MM.1S (cell line): Measurements from ENCODE around the gene PCCA.

Source experiments
- EZH2 ChIP-seq: fragments of 300-600 bp; sonication (generic); optimal IDR thresholded peaks from 2 replicates; pipeline ENCODE3; 2017; ENCODE audit warnings: low read depth, mild to moderate bottlenecking, antibody characterized with exemption, low read length, mixed read lengths
- EZH2phosphoT487 ChIP-seq: fragments of 300-600 bp; sonication (generic); IDR thresholded peaks from 2 replicates; pipeline ENCODE4 v1.6.1; 2018; ENCODE audit warnings: antibody characterized with exemption, low read length
- TF ChIP-seq, protein P1 (sequence below): fragments of 300-600 bp; sonication (generic); IDR thresholded peaks from 2 replicates; pipeline ENCODE4 v1.5.1; 2016; ENCODE audit warnings: antibody characterized with exemption, low read length, mixed read lengths

DNA sequence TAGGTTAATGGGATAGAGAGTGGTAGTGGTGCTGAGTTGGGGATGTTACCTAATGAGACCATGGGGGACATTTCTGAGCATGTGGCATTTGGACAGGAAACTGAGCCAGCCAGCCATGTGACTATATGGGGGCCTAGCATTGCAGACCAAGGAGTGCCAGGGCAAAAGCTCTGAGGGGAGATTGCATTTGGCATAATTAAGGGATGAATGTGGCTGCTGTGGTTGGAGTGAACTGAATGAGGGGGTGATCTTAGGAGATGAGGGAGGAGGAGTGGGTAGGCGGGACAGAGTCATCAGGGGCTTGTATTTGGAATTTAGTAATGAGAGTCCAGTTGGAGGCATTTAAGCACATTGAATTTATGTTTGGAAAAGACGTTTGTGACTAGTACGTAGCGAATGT is 6.6 kb downstream of the PCCA start:
- TF ChIP-seq, protein P1, sequence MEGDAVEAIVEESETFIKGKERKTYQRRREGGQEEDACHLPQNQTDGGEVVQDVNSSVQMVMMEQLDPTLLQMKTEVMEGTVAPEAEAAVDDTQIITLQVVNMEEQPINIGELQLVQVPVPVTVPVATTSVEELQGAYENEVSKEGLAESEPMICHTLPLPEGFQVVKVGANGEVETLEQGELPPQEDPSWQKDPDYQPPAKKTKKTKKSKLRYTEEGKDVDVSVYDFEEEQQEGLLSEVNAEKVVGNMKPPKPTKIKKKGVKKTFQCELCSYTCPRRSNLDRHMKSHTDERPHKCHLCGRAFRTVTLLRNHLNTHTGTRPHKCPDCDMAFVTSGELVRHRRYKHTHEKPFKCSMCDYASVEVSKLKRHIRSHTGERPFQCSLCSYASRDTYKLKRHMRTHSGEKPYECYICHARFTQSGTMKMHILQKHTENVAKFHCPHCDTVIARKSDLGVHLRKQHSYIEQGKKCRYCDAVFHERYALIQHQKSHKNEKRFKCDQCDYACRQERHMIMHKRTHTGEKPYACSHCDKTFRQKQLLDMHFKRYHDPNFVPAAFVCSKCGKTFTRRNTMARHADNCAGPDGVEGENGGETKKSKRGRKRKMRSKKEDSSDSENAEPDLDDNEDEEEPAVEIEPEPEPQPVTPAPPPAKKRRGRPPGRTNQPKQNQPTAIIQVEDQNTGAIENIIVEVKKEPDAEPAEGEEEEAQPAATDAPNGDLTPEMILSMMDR: no peak
- TF ChIP-seq EZH2phosphoT487 (no peak), EZH2 (no peak)
